UCSD-AML1 (cell line): ENCODE data around the gene LGSN.
"Not testable (repeated sequence)": the region's sequence is repeated elsewhere in the genome, so short reads cannot be mapped to it uniquely, and the experiment has no call there.

ENCODE experiments used
- DNase-seq: peaks from one replicate; lab custom pipeline; 2025; ENCODE audit not compliant: unreplicated experiment; lab: John Stamatoyannopoulos, UW

The LGSN gene

GRCh38 chr6:63307581-63308246 lies 12.1 kb downstream of the LGSN start:
- no peak for DNase-seq

- DNase-seq: no peak
Observed at GRCh38 chr6:63306420-63306819, 13.4 kb downstream of the LGSN start.

GRCh38 chr6:63305277-63305676 lies 14.5 kb downstream of the LGSN start:
- DNase-seq: no peak

- no peak for DNase-seq
Observed at GRCh38 chr6:63303476-63303875, 16.3 kb downstream of the LGSN start.

- DNase-seq: no peak
Observed at GRCh38 chr6:63299667-63300066, 20.1 kb downstream of the LGSN start.

- no peak for DNase-seq
Observed at GRCh38 chr6:63295553-63296194, 24.1 kb downstream of the LGSN start.

GRCh38 chr6:63290492-63291058 lies 29.2 kb downstream of the LGSN start:
- no peak for DNase-seq

GRCh38 chr6:63289269-63289872 lies 30.4 kb downstream of the LGSN start:
- DNase-seq: no peak

GRCh38 chr6:63280639-63281180 lies 39.1 kb downstream of the LGSN start:
- DNase-seq: no peak

- no peak for DNase-seq
Observed at GRCh38 chr6:63278916-63279315, 40.9 kb downstream of the LGSN start.

GRCh38 chr6:63275953-63276352 lies 43.8 kb downstream of the LGSN start:
- no peak for DNase-seq

GRCh38 chr6:63274795-63275430 lies 44.9 kb downstream of the LGSN start:
- DNase-seq: not testable (repeated sequence)

- DNase-seq: no peak
Observed at GRCh38 chr6:63272397-63272796, 47.4 kb downstream of the LGSN start.

- DNase-seq: no peak
Observed at GRCh38 chr6:63269470-63269869, 50.3 kb downstream of the LGSN start.

- DNase-seq: no peak
Observed at GRCh38 chr6:63268574-63268973, 51.2 kb downstream of the LGSN start.

- DNase-seq: no peak
Observed at GRCh38 chr6:63267828-63268227, 52.0 kb downstream of the LGSN start.

- DNase-seq: no peak
Observed at GRCh38 chr6:63267046-63267445, 52.7 kb downstream of the LGSN start.

- no peak for DNase-seq
Observed at GRCh38 chr6:63263444-63263843, 56.3 kb downstream of the LGSN start.

- no peak for DNase-seq
Observed at GRCh38 chr6:63261820-63262219, 58.0 kb downstream of the LGSN start.

- no peak for DNase-seq
Observed at GRCh38 chr6:63259153-63259552, 60.6 kb downstream of the LGSN start.

GRCh38 chr6:63249875-63250482 lies 69.8 kb downstream of the LGSN start:
- no peak for DNase-seq
